Thymus (tissue), 14 donors: ENCODE results near the gene IRX3. TPM values are rescaled to one million over a fixed set of nuclear protein-coding genes. Genes with fewer than 3 reads are reported as not detected.

Source experiments
- DNase-seq, 9 donors: peaks; one replicate each; pipeline ENCODE4 v3.0.0-alpha.2; 2013; ENCODE audit warnings: low spot score in 9 of 9, low read depth in 6 of 9, missing footprints in 1 of 9
- H3K27ac ChIP-seq, 2 donors: one replicate each; pipeline ENCODE4 v1.5.1; 2013; ENCODE audit warnings: control low read depth in 1 of 2, low read depth in 1 of 2, low read length in 1 of 2, mild to moderate bottlenecking in 1 of 2, moderate library complexity in 1 of 2
- H3K27me3 ChIP-seq, 2 donors: one replicate each; pipeline ENCODE4 v1.5.1; 2013; ENCODE audit warnings: low read length in 1 of 2; ENCODE audit not compliant: control insufficient read depth in 2 of 2, insufficient read depth in 1 of 2
- H3K36me3 ChIP-seq, 2 donors: one replicate each; pipeline ENCODE4 v1.5.1; 2013; ENCODE audit warnings: low read length in 1 of 2, mild to moderate bottlenecking in 1 of 2, moderate library complexity in 1 of 2; ENCODE audit not compliant: control insufficient read depth in 2 of 2, insufficient read depth in 2 of 2
- H3K4me1 ChIP-seq, 2 donors: one replicate each; pipeline ENCODE4 v1.5.1; 2013; ENCODE audit warnings: low read length in 2 of 2; ENCODE audit not compliant: control insufficient read depth in 2 of 2, insufficient read depth in 2 of 2
- H3K4me3 ChIP-seq, 2 donors: one replicate each; pipeline ENCODE4 v1.5.1; 2013; ENCODE audit warnings: low read length in 2 of 2, control low read depth in 1 of 2, mild to moderate bottlenecking in 1 of 2
- H3K9me3 ChIP-seq, 2 donors: one replicate each; pipeline ENCODE4 v1.5.1; 2013; ENCODE audit warnings: low read length in 1 of 2, mild to moderate bottlenecking in 1 of 2; ENCODE audit not compliant: control insufficient read depth in 2 of 2, insufficient read depth in 1 of 2
- WGBS: extraction: QIAGEN DNeasy Blood & Tissue Kit; methylation state at CpG from one replicate; pipeline ENCODE4 v1.1.7; 2013; 5-methylcytosine and 5-hydroxymethylcytosine counted together
- long read RNA-seq, 10 donors: transcript quantifications; one replicate each; lab custom pipeline, GENCODE V29; 2026
- polyA plus RNA-seq: library from polyadenylated mRNA; stranded (reverse); fragments of 200-250 nt; gene quantifications from one replicate; pipeline ENCODE4 v1.2.3, GENCODE V29; 2013
- total RNA-seq: library from RNA; stranded (reverse); fragments of 120-200 nt; gene quantifications from one replicate; pipeline ENCODE4 v1.2.4, GENCODE V29; 2013
- donor health status: healthy.

IRX3 gene
- total RNA-seq (0.85 TPM), polyA plus RNA-seq (4.3 TPM)
- long read RNA-seq, donor 1 = 0 reads
- long read RNA-seq, donor 2 = 0 reads
- long read RNA-seq, donor 3, partial matches to known transcripts = 0 of 1 reads
- long read RNA-seq, donor 3, other reads (novel, unspliced or antisense) = 0 of 1 reads
- long read RNA-seq, donor 4 = 0 reads
- long read RNA-seq, donor 5, partial matches to known transcripts = 5 of 6 reads
- long read RNA-seq, donor 5, other reads (novel, unspliced or antisense) = 0 of 6 reads
- long read RNA-seq, donor 6, partial matches to known transcripts = 0 of 2 reads
- long read RNA-seq, donor 6, other reads (novel, unspliced or antisense) = 0 of 2 reads
- long read RNA-seq, donor 7 = 0 reads
- long read RNA-seq, donor 8 = 0 reads
- long read RNA-seq, donor 9 = 0 reads
- long read RNA-seq, donor 10 = 0 reads

- H3K27ac ChIP-seq = no peak within 1 kb of the TSS
- H3K27me3 ChIP-seq = peaks cover 98 to 99% of the 10 kb centered on the region in 2 donors
- peaks cover 0 to 10% of the 10 kb centered on the region in 2 donors for H3K9me3 ChIP-seq
- peak within 1 kb of the TSS; percentile 16 to 34 for H3K4me3 ChIP-seq
- H3K36me3 ChIP-seq = no peaks in the 10 kb centered on the region
- H3K4me1 ChIP-seq = peaks cover 0 to 33% of the 10 kb centered on the region in 2 donors
- 1% methylated on average over 67 of the region's 67 CpGs for WGBS
- DNase-seq = no peak
Measured at GRCh38 chr16:54286366-54287130, at the start of gene IRX3. TSS of gene IRX3 (minus strand) at chr16:54286787. CDS start at chr16:54286050, 737 bp downstream.

- Histone ChIP-seq H3K27me3 (peaks cover 0 to 31% of the 10 kb centered on the region in 2 donors), H3K27ac (no peak overlapping the region), H3K4me3 (no peak overlapping the region), H3K4me1 (no peaks in the 10 kb centered on the region), H3K36me3 (no peaks in the 10 kb centered on the region), H3K9me3 (no peaks in the 10 kb centered on the region)
- DNase-seq = no peak
- 92% methylated on average over 3 of the region's 3 CpGs for WGBS
Measured at GRCh38 chr16:54335230-54335629, 48.6 kb upstream of the IRX3 start.

- DNase-seq = no peak
- Histone ChIP-seq H3K27me3 (peaks cover 0 to 34% of the 10 kb centered on the region in 2 donors), H3K4me3 (no peak overlapping the region), H3K36me3 (no peaks in the 10 kb centered on the region), H3K9me3 (no peaks in the 10 kb centered on the region), H3K4me1 (no peaks in the 10 kb centered on the region), H3K27ac (no peak overlapping the region)
- WGBS = 94% methylated on average over 2 of the region's 2 CpGs
Measured at GRCh38 chr16:54334208-54334607, 47.6 kb upstream of the IRX3 start.

GRCh38 chr16:54331241-54332002 is 44.8 kb upstream of the IRX3 start:
- H3K36me3 ChIP-seq = no peaks in the 10 kb centered on the region
- H3K4me3 ChIP-seq = no peak overlapping the region
- no peaks in the 10 kb centered on the region for H3K4me1 ChIP-seq
- no peak overlapping the region for H3K27ac ChIP-seq
- WGBS = 56% methylated on average over 7 of the region's 7 CpGs
- peaks cover 0 to 23% of the 10 kb centered on the region in 2 donors for H3K27me3 ChIP-seq
- no peak for DNase-seq
- no peaks in the 10 kb centered on the region for H3K9me3 ChIP-seq

GRCh38 chr16:54327609-54328008 is 41.0 kb upstream of the IRX3 start:
- no peak overlapping the region for H3K4me3 ChIP-seq
- no peaks in the 10 kb centered on the region for H3K4me1 ChIP-seq
- no peaks in the 10 kb centered on the region for H3K9me3 ChIP-seq
- H3K36me3 ChIP-seq = no peaks in the 10 kb centered on the region
- no peak overlapping the region for H3K27ac ChIP-seq
- WGBS = 92% methylated on average over 5 of the region's 5 CpGs
- peaks cover 0 to 18% of the 10 kb centered on the region in 2 donors for H3K27me3 ChIP-seq
- no peak for DNase-seq

- no peaks in the 10 kb centered on the region for H3K4me1 ChIP-seq
- no peak for DNase-seq
- no peak overlapping the region for H3K27ac ChIP-seq
- WGBS = 83% methylated on average over 3 of the region's 3 CpGs
- H3K4me3 ChIP-seq = no peak overlapping the region
- H3K27me3 ChIP-seq = peaks cover 0 to 12% of the 10 kb centered on the region in 2 donors
- H3K9me3 ChIP-seq = no peaks in the 10 kb centered on the region
- no peaks in the 10 kb centered on the region for H3K36me3 ChIP-seq
Measured at GRCh38 chr16:54326266-54326662, 39.7 kb upstream of the IRX3 start.

- Histone ChIP-seq H3K27ac (no peak overlapping the region), H3K4me1 (no peaks in the 10 kb centered on the region), H3K9me3 (no peaks in the 10 kb centered on the region), H3K27me3 (peaks cover 0 to 6% of the 10 kb centered on the region in 2 donors), H3K36me3 (no peaks in the 10 kb centered on the region), H3K4me3 (no peak overlapping the region)
- WGBS = 70% methylated on average over 5 of the region's 5 CpGs
- DNase-seq = no peak
Measured at GRCh38 chr16:54325616-54326265, 39.2 kb upstream of the IRX3 start.

GRCh38 chr16:54324716-54325115 is 38.1 kb upstream of the IRX3 start:
- H3K36me3 ChIP-seq = no peaks in the 10 kb centered on the region
- WGBS = 95% methylated on average over 2 of the region's 2 CpGs
- no peaks in the 10 kb centered on the region for H3K9me3 ChIP-seq
- H3K4me3 ChIP-seq = no peak overlapping the region
- H3K4me1 ChIP-seq = no peaks in the 10 kb centered on the region
- no peak overlapping the region for H3K27ac ChIP-seq
- peaks cover 0 to 3% of the 10 kb centered on the region in 2 donors for H3K27me3 ChIP-seq
- DNase-seq = no peak
